GM13977 (cell line): ENCODE results near the gene FAAH.

Experiments
- DNase-seq: peaks from one replicate; pipeline ENCODE4 v3.0.0; 2012; ENCODE audit warnings: low spot score
- in situ Hi-C: fragments of 300-500 bp; cut with MboI; formaldehyde crosslinking; loops from one replicate; pipeline ENCODE4 v1.12.0; 2022; ENCODE audit warnings: low sequenced_read_pairs, low pct_unique_long_range_greater_than_20kb, mixed read lengths, inconsistent platforms; ENCODE audit not compliant: unreplicated experiment
- TF ChIP-seq, protein P1 (sequence below): IDR thresholded peaks from 2 replicates; pipeline ENCODE4 v1.5.1; 2012; ENCODE audit warnings: mild to moderate bottlenecking, control low read depth; ENCODE audit not compliant: insufficient read depth; ENCODE audit errors: extremely low read depth, missing control alignments

FAAH gene

DNA sequence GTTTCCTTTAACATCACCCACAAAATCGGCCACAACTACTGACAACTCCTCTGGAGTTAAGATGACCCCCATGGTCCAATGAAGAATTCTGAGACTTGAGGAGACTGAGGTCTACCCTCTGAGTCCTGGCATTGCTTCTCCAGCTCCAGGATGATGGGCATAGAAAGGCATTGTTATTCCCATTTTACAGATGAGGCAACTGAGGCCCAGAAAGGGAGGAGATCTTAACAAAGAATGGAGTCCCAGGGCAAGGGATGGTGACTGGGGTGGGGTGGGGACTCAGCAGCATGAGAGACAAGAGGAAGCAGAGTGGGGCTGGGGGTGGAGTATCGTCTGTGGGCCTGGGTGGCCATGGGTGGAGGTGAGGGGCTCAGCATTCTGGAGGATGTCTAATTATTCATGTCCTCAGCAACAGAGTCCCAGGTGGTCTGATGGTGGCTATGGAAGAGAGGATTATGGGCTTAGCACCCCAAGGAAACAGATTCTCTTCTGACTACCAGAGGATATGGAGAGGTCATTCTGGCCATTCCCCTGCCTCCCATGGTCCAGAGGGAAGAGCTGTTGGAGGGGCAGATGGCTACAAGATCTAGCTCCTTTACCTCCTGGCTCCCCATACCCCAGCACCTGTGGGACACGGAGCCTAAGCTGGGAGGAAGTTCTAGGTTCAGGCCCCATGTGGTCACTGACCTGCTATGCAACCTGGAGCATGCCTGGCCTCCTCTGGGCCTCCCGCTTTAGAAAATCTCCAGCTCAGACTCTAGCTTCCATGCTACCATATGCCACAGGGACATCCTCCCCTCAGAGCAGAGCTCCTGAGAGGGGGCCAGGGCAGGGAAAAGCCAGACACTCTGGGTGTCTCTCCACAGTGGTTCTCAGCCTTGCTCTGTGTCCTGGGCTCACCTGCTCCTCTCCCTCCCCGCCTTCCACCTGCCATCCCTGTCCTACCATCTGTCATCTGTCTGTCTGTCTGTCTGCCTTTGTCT is 58.1 kb downstream of the FAAH start:
- no peak for DNase-seq
- TF ChIP-seq, protein P1, sequence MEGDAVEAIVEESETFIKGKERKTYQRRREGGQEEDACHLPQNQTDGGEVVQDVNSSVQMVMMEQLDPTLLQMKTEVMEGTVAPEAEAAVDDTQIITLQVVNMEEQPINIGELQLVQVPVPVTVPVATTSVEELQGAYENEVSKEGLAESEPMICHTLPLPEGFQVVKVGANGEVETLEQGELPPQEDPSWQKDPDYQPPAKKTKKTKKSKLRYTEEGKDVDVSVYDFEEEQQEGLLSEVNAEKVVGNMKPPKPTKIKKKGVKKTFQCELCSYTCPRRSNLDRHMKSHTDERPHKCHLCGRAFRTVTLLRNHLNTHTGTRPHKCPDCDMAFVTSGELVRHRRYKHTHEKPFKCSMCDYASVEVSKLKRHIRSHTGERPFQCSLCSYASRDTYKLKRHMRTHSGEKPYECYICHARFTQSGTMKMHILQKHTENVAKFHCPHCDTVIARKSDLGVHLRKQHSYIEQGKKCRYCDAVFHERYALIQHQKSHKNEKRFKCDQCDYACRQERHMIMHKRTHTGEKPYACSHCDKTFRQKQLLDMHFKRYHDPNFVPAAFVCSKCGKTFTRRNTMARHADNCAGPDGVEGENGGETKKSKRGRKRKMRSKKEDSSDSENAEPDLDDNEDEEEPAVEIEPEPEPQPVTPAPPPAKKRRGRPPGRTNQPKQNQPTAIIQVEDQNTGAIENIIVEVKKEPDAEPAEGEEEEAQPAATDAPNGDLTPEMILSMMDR: no peak
- in situ Hi-C loops: no loop called here

DNA sequence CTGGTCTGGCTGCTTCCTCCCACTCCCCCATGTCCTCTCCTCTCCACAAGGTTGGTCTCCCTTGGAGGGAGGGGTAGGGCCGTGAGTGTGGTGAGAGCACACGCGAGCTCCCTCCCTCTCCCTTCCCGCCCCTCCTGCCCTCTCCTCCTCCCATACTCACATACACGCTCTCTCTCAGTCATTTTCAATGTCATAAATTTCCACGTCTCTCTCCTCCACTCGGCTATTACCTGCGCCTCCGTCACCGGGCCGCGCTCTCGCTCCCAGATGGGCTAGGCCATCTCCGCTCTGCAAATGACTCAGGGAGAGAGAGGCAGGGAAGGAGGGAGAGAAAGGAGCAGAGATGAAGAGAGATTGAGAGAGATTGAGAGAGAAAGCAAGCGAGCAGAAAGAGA is 58.8 kb downstream of the FAAH start:
- TF ChIP-seq, protein P1: no peak
- in situ Hi-C loops: no loop called here
- DNase-seq: no peak

DNA sequence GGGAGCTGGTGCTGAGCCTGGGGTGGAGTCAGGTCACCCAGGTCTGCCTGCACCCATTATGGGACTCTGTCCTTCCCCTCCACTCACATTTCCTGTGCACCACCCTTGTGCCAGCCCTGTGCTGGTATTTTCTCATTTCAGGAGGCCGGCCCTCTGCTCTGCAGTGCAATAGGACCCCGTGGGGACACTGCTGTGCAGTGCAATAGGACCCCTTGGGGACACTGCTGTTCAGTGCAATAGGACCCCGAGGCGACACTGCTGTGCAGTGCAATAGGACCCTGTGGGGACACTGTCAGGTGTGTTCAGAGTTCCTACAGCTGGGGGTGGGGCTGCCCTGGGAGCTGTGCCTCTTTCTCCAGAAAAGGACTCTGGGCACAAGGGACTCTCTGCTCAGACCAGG is 59.3 kb downstream of the FAAH start:
- TF ChIP-seq, protein P1: no peak
- DNase-seq: no peak
- in situ Hi-C loops: no loop called here

- TF ChIP-seq, protein P1: no peak
- in situ Hi-C loops: no loop called here
- DNase-seq: no peak
Observed at GRCh38 chr1:46455951-46456350, 61.8 kb downstream of the FAAH start.

GRCh38 chr1:46456411-46456963 is 62.4 kb downstream of the FAAH start:
- in situ Hi-C loops: no loop called here
- no peak for DNase-seq
- TF ChIP-seq, protein P1: no peak

DNA sequence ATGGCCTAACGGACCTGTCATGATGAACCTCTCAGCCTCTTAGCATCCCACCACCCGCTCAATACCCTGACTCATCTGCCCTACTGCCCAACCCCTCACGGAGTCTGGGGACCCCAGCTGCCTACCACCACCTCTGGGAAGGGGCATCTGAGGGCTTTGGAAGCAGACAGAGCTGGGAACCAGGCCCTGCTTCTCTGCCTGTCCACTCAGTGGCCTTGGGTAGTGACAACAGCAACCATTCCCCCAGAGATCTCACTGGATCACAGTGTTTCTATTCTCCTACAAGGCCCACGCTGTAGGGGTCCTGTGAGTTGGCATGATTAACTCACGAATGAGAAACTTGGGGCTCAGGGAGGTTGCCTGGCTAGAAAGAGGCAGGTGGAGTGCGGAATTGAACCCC is 63.1 kb downstream of the FAAH start:
- in situ Hi-C loops: no loop called here
- no peak for DNase-seq
- TF ChIP-seq, protein P1: no peak
